CD4-positive, alpha-beta T cell treated with Interleukin-6 at 100 ng/mL for 8 hours (primary cell): ENCODE data around the gene EARS2.
"Not testable (repeated sequence)": the region's sequence is repeated elsewhere in the genome, so short reads cannot be mapped to it uniquely, and the experiment has no call there.

Source experiments
- DNase-seq: peaks from one replicate; pipeline ENCODE4 v3.0.0-alpha.2; 2020; ENCODE audit warnings: mixed read lengths, low spot score

The EARS2 gene

GRCh38 chr16:23567602-23568001 lies 10.5 kb upstream of the EARS2 start:
- no peak for DNase-seq

DNA sequence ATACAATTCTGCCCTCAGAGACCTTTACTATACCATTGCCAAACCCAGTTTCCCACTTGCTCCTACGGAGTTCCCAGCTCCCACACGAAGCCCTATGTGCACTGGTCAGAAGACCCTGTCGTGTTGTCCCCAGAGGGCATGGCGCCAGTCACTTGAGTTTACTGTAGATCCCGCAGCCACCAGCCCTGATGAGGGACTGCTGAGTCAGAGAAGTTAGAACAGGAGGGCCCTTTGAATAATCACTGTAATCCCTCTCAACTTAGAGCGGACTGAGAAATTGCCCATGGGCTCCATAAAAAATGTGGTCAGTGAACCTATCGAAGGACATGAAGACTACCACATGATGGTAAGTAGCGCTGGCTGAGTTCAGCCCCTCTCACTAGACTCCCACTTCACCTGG lies 9.6 kb upstream of the EARS2 start:
- DNase-seq, result no peak

DNA sequence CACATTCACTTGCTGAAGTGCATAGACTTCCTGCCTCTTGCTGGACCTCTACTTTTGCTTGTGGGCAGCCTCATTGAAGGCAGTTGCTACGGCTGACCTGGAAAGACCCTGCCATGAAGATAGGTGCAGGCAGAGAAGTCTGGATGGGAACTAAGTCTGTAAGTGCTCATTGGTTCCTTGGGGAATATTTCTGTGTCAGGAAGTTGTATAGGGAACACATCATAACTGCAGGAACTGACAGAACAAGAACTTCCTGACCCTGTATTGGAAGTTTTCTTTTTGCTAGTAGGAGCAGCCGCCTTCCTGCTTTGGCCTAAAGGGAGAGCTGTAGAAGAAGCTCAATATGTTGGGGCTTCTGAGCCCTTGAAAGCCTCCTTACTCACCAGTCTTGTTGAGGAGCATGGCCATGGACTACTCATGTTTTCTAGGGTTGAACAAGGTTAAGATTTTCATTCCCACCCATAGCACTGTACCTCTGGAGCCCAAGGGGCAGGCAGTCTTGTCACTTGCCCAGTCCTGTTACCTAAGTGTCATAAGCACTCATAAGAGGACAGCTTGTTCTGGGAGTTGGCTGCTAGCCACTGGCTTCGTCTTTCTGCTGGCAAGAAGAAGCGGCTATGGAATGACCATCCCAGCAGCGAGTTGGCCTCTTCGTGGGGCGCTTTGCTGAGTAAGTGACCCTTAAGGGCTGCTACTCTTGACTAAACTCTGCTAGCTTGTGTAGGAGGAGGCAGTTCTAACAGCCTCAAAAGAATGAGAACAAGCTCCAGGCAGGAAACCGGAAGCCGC lies 7.6 kb upstream of the EARS2 start:
- DNase-seq, result no peak

GRCh38 chr16:23563186-23563585 lies 6.0 kb upstream of the EARS2 start:
- no peak for DNase-seq

DNA sequence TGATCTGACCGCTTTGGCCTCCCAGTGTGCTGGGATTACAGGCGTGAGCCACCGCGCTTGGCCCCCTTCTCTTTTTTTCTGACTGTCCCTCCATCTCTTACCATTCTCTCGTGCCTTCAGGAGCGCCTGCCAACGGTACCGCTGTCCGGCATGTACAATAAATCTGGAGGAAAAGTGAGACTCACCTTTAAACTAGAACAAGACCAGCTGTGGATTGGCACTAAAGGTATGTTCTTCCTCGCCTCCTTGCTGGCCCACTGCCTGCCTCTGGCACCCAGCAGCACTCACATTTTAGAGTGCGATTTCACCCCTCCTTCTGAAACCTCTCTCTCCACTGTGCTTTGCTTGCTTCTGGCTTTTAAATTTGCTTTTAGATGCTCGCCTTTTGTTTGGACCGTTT lies 5.4 kb upstream of the EARS2 start:
- no peak for DNase-seq

DNA sequence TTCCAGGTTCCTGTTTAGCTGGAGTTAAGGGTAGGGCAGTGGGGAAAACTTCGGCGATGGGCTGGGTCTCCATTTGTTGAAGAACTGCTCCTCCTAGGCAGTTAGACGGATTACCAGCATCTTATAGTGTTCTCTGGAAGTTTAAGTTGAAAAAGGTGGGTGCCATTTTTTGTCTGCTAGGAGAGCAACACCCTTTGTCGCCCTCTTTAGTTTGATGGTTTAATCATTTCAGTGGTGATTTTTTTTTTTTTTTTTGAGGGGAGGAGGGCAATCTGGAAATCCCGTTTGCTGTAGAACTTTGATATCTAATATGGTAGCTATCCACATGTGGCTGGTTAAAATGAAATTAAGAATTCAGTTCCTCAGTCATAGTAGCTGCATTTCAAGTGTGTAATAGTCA lies 4.4 kb upstream of the EARS2 start:
- DNase-seq, result no peak

DNA sequence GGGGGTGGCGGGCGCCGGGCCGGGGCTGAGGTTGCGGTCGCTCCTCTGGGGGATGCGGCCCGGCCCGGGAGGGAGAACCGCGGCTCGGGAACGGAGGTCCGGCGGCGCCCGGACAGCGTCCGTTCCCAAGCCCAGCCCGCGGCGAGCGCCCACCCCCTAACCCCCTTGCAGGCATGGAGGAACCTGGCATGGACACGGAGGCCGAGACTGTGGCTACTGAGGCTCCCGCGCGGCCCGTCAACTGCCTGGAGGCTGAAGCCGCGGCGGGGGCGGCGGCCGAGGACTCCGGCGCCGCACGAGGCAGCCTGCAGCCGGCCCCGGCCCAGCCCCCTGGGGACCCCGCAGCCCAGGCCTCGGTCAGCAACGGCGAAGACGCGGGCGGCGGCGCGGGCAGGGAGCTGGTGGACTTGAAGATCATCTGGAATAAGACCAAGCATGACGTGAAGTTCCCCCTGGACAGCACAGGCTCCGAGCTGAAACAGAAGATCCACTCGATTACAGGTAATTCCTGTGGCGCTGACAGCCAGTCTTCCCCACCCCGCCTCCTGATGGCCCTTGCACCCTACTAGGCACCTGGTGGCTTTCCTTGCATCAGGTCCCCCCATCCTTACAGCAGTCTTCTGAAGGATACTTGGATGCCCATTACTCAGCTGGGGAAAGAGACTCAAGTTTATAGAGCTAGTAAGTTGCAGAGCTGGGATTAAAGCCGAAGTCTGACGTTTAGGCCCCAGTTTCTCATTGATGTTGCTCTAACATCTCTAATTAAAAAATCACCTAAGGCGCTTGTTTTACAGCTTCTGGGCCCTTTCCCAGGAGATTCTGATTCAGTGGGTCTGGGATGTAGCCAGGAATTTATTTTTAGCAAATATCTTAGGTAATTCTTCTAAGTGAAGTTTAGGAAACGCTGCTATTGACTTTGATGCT lies 891 bp upstream of the EARS2 start:
- no peak for DNase-seq

GRCh38 chr16:23554536-23554935 lies 2.6 kb downstream of the EARS2 start:
- no peak for DNase-seq

- no peak for DNase-seq
Measured at GRCh38 chr16:23552161-23552560, 5.0 kb downstream of the EARS2 start.

DNA sequence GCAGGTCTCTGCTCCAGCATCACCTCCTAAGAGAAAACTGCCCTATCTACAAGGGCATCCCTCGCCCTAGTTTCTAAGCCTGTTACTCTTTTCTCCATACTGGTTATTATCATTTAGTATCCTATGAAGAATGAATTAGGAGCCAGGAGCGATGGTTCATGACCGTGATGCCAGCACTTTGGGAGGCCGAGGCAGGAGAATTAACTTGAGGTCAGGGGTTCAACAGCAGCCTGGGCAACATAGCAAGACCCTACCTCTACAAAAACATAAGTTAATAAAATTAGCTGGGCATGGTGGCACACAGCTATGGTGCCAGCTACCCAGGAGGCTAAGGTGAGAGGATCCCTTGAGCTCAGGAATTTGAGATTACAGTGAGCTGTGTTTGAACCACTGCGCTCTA lies 7.2 kb downstream of the EARS2 start:
- DNase-seq, result no peak

DNA sequence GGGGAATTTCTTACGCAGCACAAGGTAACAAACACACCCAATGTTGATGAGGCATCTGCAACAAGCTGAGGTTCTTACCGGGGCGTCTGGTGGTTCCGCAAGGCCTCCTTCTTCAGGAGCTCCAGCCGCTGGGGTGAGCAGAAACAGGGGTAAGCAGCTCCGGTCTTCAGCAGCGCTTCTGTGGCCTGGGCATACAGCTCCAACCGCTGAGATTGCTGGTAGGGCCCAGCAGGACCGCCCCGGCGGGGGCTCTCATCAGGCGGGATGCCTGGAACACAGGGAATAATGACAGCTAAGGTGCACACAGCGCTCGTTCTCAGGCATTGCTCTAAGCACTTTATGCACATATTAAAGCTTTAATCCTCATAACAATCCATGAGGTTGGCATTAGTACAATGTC lies 12.7 kb downstream of the EARS2 start:
- DNase-seq, result no peak

GRCh38 chr16:23540817-23541178 lies 16.4 kb downstream of the EARS2 start:
- not testable (repeated sequence) for DNase-seq

DNA sequence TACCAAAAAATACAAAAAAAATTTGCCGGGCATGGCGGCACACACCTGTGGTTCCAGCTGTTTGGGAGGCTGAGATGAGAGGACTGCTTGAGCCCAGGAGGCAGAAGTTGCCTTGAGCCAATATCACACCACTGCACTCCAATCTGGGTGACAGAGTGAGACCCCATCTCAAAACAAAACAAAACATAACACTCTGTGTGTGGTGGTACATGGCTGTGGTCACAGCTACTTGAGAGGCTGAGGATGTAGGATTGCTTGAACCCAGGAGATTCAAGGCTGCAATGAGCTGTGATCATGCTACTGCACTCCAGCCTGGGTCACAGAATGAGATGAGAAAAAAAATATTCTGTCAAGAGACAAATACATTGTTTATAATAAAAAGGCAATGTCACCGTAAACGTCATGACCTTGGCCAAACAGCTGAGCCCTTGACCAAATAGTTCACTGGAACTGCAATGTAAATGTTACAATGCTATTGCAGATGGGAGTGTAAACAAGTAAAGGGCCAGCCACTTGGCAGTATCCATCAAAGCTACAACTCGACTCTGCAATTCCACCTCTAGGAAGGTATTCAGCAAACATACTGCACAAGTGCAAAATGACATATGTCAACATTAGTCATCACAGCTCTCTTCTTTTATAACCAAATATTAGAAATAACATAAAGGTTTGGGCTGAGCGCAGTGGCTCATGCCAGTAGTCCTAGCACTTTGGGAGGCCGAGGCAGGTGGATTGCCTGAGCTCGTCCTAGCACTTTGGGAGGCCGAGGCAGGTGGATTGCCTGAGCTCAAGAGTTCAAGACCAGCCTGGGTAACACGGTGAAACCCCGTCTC lies 16.9 kb downstream of the EARS2 start:
- no peak for DNase-seq

- DNase-seq, result no peak
Measured at GRCh38 chr16:23538919-23539278, 18.3 kb downstream of the EARS2 start.

GRCh38 chr16:23537390-23537789 lies 19.8 kb downstream of the EARS2 start:
- DNase-seq, result no peak

- DNase-seq, result no peak
Measured at GRCh38 chr16:23535901-23536300, 21.2 kb downstream of the EARS2 start.

DNA sequence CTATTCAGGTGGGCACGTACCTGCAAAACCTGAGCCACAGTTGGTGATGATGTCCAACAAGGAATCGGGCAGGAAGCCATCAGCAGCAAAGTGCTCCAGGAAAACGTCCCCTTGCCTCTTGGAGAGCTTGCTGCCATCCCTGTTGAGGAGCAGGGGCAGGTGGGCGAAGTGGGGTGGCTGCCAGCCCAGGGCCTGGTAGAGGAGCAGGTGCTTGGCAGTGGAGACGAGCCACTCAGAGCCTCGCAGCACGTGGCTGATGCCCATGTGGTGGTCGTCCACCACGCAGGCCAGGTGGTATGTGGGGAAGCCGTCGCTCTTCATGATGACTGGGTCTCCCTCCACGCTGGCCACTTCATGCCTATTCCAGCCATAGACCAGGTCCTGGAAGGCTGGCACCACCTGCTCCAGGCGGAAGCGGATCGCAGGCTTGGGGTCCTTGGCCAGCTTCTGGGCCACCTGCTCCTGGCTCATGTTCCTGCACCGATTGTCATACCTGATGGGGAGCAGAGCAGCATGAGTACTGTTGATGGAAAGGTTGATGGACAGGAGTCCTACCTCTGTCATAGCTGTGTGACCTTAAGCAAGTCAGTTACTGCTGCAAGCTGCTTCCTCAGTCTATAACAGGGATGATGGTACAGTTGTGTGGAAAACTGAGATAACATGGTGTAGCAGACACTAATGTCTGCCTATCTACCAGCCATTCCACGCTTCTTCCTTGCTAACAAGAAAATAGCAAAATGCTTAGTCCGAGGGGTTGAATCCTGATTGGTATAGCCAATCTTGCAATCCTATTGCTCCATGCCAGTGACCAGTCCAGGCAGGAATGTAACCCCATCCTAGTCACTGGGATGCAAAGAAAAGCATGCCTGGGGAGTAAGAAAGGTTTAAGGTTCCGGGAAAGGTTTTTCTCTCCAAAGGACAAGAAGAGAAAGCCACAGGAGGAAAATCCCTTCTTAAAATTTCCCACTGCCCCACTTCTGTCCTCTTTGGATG lies 22.0 kb downstream of the EARS2 start:
- DNase-seq, result no peak

GRCh38 chr16:23532448-23532847 lies 24.7 kb downstream of the EARS2 start:
- no peak for DNase-seq

DNA sequence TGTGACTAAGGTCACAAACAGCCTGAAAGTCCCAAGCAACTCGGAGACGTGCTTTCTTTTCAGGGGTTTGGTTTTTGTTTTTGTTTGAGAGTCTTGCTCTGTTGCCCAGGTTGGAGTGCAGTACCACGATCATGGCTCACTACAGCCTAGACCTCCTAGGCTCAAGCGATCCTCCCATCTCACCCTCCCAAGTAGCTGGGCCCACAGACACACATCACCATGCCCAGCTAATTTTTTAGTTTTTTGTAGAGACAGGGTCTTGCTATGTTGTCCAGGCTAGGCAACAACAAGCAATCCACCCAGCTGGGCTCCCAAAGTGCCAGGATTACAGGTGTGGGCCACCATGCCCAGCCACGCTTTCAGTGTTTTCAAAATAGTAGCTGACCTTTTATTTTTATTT lies 27.1 kb downstream of the EARS2 start:
- DNase-seq, result no peak

GRCh38 chr16:23528644-23529310 lies 28.4 kb downstream of the EARS2 start:
- DNase-seq, result no peak
